ENCODE results near the gene BMAL1. TPM values are rescaled to one million over a fixed set of nuclear protein-coding genes. Genes with fewer than 3 reads are reported as not detected.

The BMAL1 gene
- total and polyA plus RNA-seq, 2 donors (not counting 3 experiments of a cell fraction or from before 2014, with no cell fraction given): 5.8 to 10.1 TPM

- Histone ChIP-seq H3K4me1 (ENCODE audit: control insufficient read depth, extremely low read depth, insufficient read depth, low read length) (no peaks in the 10 kb centered on the region), H3K4me2 (ENCODE audit: insufficient read depth, low read length) (no peak overlapping the region), H3K4me3 (replicated peaks in 1 of 3; ENCODE audit: insufficient read depth in 1 of 3, low read depth in 1 of 3, low read length in 3 of 3) (no peak overlapping the region), H3K36me3 (ENCODE audit: control insufficient read depth in 2 of 2, extremely low read depth in 1 of 2, insufficient read depth in 2 of 2, low read length in 2 of 2) (no peaks in the 10 kb centered on the region), H3K9me3 (replicated peaks; ENCODE audit: control insufficient read depth, insufficient read depth, low read length) (no peaks in the 10 kb centered on the region), H3K79me2 (ENCODE audit: control insufficient read depth, insufficient read depth, low read length) (no peaks in the 10 kb centered on the region), H4K20me1 (replicated peaks; ENCODE audit: control insufficient read depth, extremely low read depth, insufficient read depth, low read length) (no peaks in the 10 kb centered on the region), H3K9me1 (replicated peaks; ENCODE audit: control insufficient read depth, extremely low read depth, insufficient read depth, low read length) (no peaks in the 10 kb centered on the region), H3K27ac (ENCODE audit: insufficient read depth, low read depth, low read length) (no peak overlapping the region), H3K27me3 (ENCODE audit: control insufficient read depth in 2 of 2, insufficient read depth in 2 of 2, low read length in 2 of 2) (no peaks in the 10 kb centered on the region), H2AFZ (ENCODE audit: low read depth, low read length) (no peak overlapping the region), H3K9ac (replicated peaks; ENCODE audit: extremely low read depth, insufficient read depth, low read length) (no peak overlapping the region)
- dilution Hi-C loops (cut with MboI; ENCODE audit: extremely low pct_ligation_motif_present, low sequenced_read_pairs) (no loop called here), intact Hi-C loops (cut with micrococcal nuclease) (no loop called here)
- DNase-seq (ENCODE audit: low read depth, low spot score) (no peak), FAIRE-seq (no peak)
- POLR2A ChIA-PET: no interaction called here
- CTCF ChIA-PET: interaction anchor here (0.9 to 2.9 kb wide), 6 partner anchors 20 to 90 kb away, joined by 3 to 23 read pairs (median 4); no protein-coding TSS in a partner anchor
- no peak for TF ChIP-seq FOS (IDR thresholded peaks at IDR 0.05; ENCODE audit: borderline replicate concordance, insufficient read depth, low read length)
- TF ChIP-seq, protein P1, sequence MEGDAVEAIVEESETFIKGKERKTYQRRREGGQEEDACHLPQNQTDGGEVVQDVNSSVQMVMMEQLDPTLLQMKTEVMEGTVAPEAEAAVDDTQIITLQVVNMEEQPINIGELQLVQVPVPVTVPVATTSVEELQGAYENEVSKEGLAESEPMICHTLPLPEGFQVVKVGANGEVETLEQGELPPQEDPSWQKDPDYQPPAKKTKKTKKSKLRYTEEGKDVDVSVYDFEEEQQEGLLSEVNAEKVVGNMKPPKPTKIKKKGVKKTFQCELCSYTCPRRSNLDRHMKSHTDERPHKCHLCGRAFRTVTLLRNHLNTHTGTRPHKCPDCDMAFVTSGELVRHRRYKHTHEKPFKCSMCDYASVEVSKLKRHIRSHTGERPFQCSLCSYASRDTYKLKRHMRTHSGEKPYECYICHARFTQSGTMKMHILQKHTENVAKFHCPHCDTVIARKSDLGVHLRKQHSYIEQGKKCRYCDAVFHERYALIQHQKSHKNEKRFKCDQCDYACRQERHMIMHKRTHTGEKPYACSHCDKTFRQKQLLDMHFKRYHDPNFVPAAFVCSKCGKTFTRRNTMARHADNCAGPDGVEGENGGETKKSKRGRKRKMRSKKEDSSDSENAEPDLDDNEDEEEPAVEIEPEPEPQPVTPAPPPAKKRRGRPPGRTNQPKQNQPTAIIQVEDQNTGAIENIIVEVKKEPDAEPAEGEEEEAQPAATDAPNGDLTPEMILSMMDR (IDR thresholded peaks at IDR 0.05; ENCODE audit: extremely low read depth in 1 of 2, insufficient read depth in 1 of 2, low read depth in 1 of 2, low read length in 2 of 2): no peak
- TF ChIP-seq EZH2 (IDR thresholded peaks at IDR 0.05; ENCODE audit: borderline replicate concordance, low read depth, low read length, severe bottlenecking): no peak
- TF ChIP-seq GATA2 (IDR thresholded peaks at IDR 0.05; ENCODE audit: insufficient read depth, insufficient read length, low read depth, low read length): no peak
- no peak for TF ChIP-seq POLR2A (IDR thresholded peaks at IDR 0.05; ENCODE audit: low read depth, low read length)
- TF ChIP-seq JUN (IDR thresholded peaks at IDR 0.05; ENCODE audit: borderline replicate concordance, insufficient read depth, insufficient read length, low read depth): no peak
- TF ChIP-seq MYC (IDR thresholded peaks at IDR 0.05; ENCODE audit: low read depth, low read length): no peak
- no peak for TF ChIP-seq POLR2AphosphoS5 (IDR thresholded peaks at IDR 0.05; ENCODE audit: insufficient read depth, low read depth, low read length)
- TF ChIP-seq, protein P2, sequence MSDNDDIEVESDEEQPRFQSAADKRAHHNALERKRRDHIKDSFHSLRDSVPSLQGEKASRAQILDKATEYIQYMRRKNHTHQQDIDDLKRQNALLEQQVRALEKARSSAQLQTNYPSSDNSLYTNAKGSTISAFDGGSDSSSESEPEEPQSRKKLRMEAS (IDR thresholded peaks at IDR 0.05; ENCODE audit: insufficient read depth, insufficient read length): no peak
- BruUV-seq (replicated peaks): no TSS peak
Measured at GRCh38 chr11:13298765-13299164, 21.2 kb downstream of the BMAL1 start.
